IMR-90 (cell line): ENCODE data around the gene AP5B1. TPM values are rescaled to one million over a fixed set of nuclear protein-coding genes. Genes with fewer than 3 reads are reported as not detected.

Experiments
- ATAC-seq: fragments of 200-7000 bp; cut with Tn5 transposase; 2 replicates; pipeline ENCODE4 v1.9.1; 2020; ENCODE audit warnings: low read depth, mild to moderate bottlenecking, moderate library complexity
- BruUV-seq: library from RNA; stranded (reverse); fragments of 400-500 nt; replicated peaks from 2 replicates; lab custom pipeline; 2021; lab: Mats Ljungman, UMichigan
- CTCF ChIA-PET: fragments of 300-600 bp; formaldehyde crosslinking; extraction: SDS; loops from one replicate; lab custom pipeline; 2021; ENCODE audit warnings: antibody characterized with exemption; lab: Yijun Ruan, JAX
- POLR2A ChIA-PET: fragments of 300-600 bp; sonication (Branson Sonifier 250); formaldehyde crosslinking; loops from one replicate; lab custom pipeline; 2022; ENCODE audit warnings: antibody characterized with exemption; ENCODE audit not compliant: unreplicated experiment; lab: Charles Lee
- DNase-seq: peaks from one replicate; pipeline ENCODE4 v3.0.0; 2013
- H2AFZ ChIP-seq: replicated peaks from 2 replicates; pipeline ENCODE3; 2013; ENCODE audit warnings: low read length, mild to moderate bottlenecking; ENCODE audit not compliant: poor library complexity
- H2AK5ac ChIP-seq: 2 replicates; pipeline ENCODE4 v1.6.1; 2013; ENCODE audit warnings: low read depth, low read length, inconsistent platforms
- H2AK9ac ChIP-seq: replicated peaks from 2 replicates; pipeline ENCODE3; 2013; ENCODE audit warnings: mild to moderate bottlenecking, low read depth, low read length, moderate library complexity; ENCODE audit not compliant: poor library complexity
- H2BK120ac ChIP-seq: 2 replicates; pipeline ENCODE4 v1.6.1; 2013; ENCODE audit warnings: low read depth, low read length, inconsistent platforms
- H2BK15ac ChIP-seq: 3 replicates; pipeline ENCODE4 v1.6.1; 2013; ENCODE audit warnings: low read depth, low read length, inconsistent platforms
- H2BK20ac ChIP-seq: 2 replicates; pipeline ENCODE4 v1.6.1; 2013; ENCODE audit warnings: low read depth, mild to moderate bottlenecking, inconsistent platforms, low read length, moderate library complexity
- H2BK5ac ChIP-seq: 2 replicates; pipeline ENCODE4 v1.6.1; 2013; ENCODE audit warnings: mild to moderate bottlenecking, low read depth, low read length, inconsistent platforms; ENCODE audit not compliant: poor library complexity, severe bottlenecking
- H3K14ac ChIP-seq: replicated peaks from 2 replicates; pipeline ENCODE4 v1.6.1; 2013; ENCODE audit warnings: low read depth, low read length, inconsistent platforms
- H3K18ac ChIP-seq: 2 replicates; pipeline ENCODE4 v1.6.1; 2013; ENCODE audit warnings: low read depth, low read length, control low read depth
- H3K23ac ChIP-seq: 2 replicates; pipeline ENCODE4 v1.6.1; 2013; ENCODE audit warnings: low read depth, low read length, inconsistent platforms
- H3K27ac ChIP-seq: 2 replicates; pipeline ENCODE4 v1.5.1; 2013; ENCODE audit warnings: mild to moderate bottlenecking, control low read depth, low read length; ENCODE audit not compliant: insufficient read depth
- H3K27me3 ChIP-seq: 2 replicates; pipeline ENCODE4 v1.6.1; 2013; ENCODE audit warnings: low read length; ENCODE audit not compliant: control insufficient read depth, insufficient read depth
- H3K36me3 ChIP-seq: 2 replicates; pipeline ENCODE4 v1.6.1; 2013; ENCODE audit warnings: low read length, mixed read lengths; ENCODE audit not compliant: control insufficient read depth, insufficient read depth
- H3K4ac ChIP-seq: 2 replicates; pipeline ENCODE4 v1.6.1; 2013; ENCODE audit warnings: low read depth, low read length, inconsistent platforms
- H3K4me1 ChIP-seq: 2 replicates; pipeline ENCODE4 v1.6.1; 2013; ENCODE audit warnings: low read length, mixed read lengths; ENCODE audit not compliant: control insufficient read depth, insufficient read depth
- H3K4me2 ChIP-seq: 2 replicates; pipeline ENCODE4 v1.6.1; 2013; ENCODE audit warnings: low read depth, mild to moderate bottlenecking, control low read depth, low read length, moderate library complexity
- H3K4me3 ChIP-seq: 2 replicates; pipeline ENCODE4 v1.5.1; 2013; ENCODE audit warnings: low read depth, mild to moderate bottlenecking, control low read depth, low read length, moderate library complexity; ENCODE audit not compliant: insufficient read depth
- H3K56ac ChIP-seq: 2 replicates; pipeline ENCODE4 v1.6.1; 2013; ENCODE audit warnings: low read length, inconsistent platforms; ENCODE audit not compliant: insufficient read depth; ENCODE audit errors: extremely low read depth
- H3K79me1 ChIP-seq, 2 experiments: 2 replicates each; pipeline ENCODE4 v1.6.1; 2013; ENCODE audit warnings: low read length in 2 of 2, inconsistent platforms in 1 of 2, low read depth in 1 of 2
- H3K9ac ChIP-seq: 2 replicates; pipeline ENCODE4 v1.6.1; 2013; ENCODE audit warnings: low read depth, low read length, control low read depth
- H3K9me1 ChIP-seq: 2 replicates; pipeline ENCODE4 v1.6.1; 2013; ENCODE audit warnings: low read length, inconsistent platforms; ENCODE audit not compliant: insufficient read depth
- H3K9me3 ChIP-seq: 2 replicates; pipeline ENCODE4 v1.6.1; 2013; ENCODE audit warnings: low read length; ENCODE audit not compliant: control insufficient read depth, insufficient read depth
- H4K20me1 ChIP-seq: 2 replicates; pipeline ENCODE4 v1.6.1; 2013; ENCODE audit warnings: low read length, inconsistent platforms; ENCODE audit not compliant: insufficient read depth
- H4K5ac ChIP-seq: 2 replicates; pipeline ENCODE4 v1.6.1; 2013; ENCODE audit warnings: mild to moderate bottlenecking, low read depth, low read length, control low read depth
- H4K8ac ChIP-seq, 2 experiments: 2 replicates each; pipeline ENCODE4 v1.6.1; 2013; ENCODE audit warnings: low read depth in 2 of 2, low read length in 2 of 2, control low read depth in 1 of 2, inconsistent platforms in 1 of 2
- H4K91ac ChIP-seq: 2 replicates; pipeline ENCODE4 v1.6.1; 2013; ENCODE audit warnings: low read depth, low read length, inconsistent platforms; ENCODE audit not compliant: insufficient read depth
- BHLHE40 ChIP-seq: fragments of 150-350 bp; IDR thresholded peaks from 2 replicates; pipeline ENCODE4 v1.6.1; 2016; ENCODE audit warnings: mild to moderate bottlenecking, low read depth, low read length
- MXI1 ChIP-seq: IDR thresholded peaks from 2 replicates; pipeline ENCODE4 v1.6.1; 2012; ENCODE audit warnings: low read depth, mild to moderate bottlenecking, low read length, moderate library complexity, borderline replicate concordance
- NFE2L2 ChIP-seq: fragments of 150-350 bp; IDR thresholded peaks from 2 replicates; pipeline ENCODE4 v1.6.1; 2016; ENCODE audit warnings: low read depth, mild to moderate bottlenecking, low read length
- RAD21 ChIP-seq: IDR thresholded peaks from 2 replicates; pipeline ENCODE4 v1.6.1; 2012; ENCODE audit warnings: low read length, improper control_type of control experiment
- RCOR1 ChIP-seq: IDR thresholded peaks from 2 replicates; pipeline ENCODE4 v1.6.1; 2012; ENCODE audit warnings: mild to moderate bottlenecking, low read length, improper control_type of control experiment; ENCODE audit not compliant: insufficient replicate concordance
- WGBS, 2 experiments: methylation state at CpG; one replicate each; pipeline versions ENCODE4 v1.1.5 to v1.1.7; 2013; ENCODE audit warnings: missing lambda C conversion rate in 2 of 2; ENCODE audit not compliant: insufficient read length in 1 of 2; ENCODE audit errors: extremely low coverage in 2 of 2; 5-methylcytosine and 5-hydroxymethylcytosine counted together
- dilution Hi-C: fragments of 300-500 bp; cut with HindIII; formaldehyde crosslinking; loops from one replicate; pipeline ENCODE4 v1.14.3; 2018; ENCODE audit warnings: low sequenced_read_pairs; ENCODE audit not compliant: unreplicated experiment
- in situ Hi-C: fragments of 300-500 bp; cut with MboI; formaldehyde crosslinking; loops from 3 replicates; pipeline ENCODE4 v1.14.3; 2019; ENCODE audit warnings: low sequenced_read_pairs, inconsistent platforms, mixed read lengths
- intact Hi-C: fragments of 100-400 bp; cut with micrococcal nuclease; formaldehyde crosslinking; loops from 2 replicates; pipeline ENCODE4 v1.10.0; 2022
- polyA plus RNA-seq, 3 experiments: library from polyadenylated mRNA; depleted of rRNA; stranded (reverse); fragments of >200 nt; gene quantifications; 2 replicates each; pipeline ENCODE4 v1.2.3, GENCODE V29; 2012; ENCODE audit warnings: low replicate concordance in 1 of 3
- total RNA-seq: library from RNA; depleted of rRNA; stranded (reverse); fragments of >200 nt; gene quantifications from 2 replicates; pipeline ENCODE4 v1.2.3, GENCODE V29; 2012
- TF ChIP-seq, protein P1 (sequence below): fragments of 150-350 bp; IDR thresholded peaks from 2 replicates; pipeline ENCODE4 v1.6.1; 2016; ENCODE audit warnings: low read depth, mild to moderate bottlenecking, low read length, moderate library complexity, borderline replicate concordance

Gene AP5B1
- total and polyA plus RNA-seq, 2 of the 4 experiments (the other 2 are of a cell fraction): 2.5 to 5.0 TPM

DNA sequence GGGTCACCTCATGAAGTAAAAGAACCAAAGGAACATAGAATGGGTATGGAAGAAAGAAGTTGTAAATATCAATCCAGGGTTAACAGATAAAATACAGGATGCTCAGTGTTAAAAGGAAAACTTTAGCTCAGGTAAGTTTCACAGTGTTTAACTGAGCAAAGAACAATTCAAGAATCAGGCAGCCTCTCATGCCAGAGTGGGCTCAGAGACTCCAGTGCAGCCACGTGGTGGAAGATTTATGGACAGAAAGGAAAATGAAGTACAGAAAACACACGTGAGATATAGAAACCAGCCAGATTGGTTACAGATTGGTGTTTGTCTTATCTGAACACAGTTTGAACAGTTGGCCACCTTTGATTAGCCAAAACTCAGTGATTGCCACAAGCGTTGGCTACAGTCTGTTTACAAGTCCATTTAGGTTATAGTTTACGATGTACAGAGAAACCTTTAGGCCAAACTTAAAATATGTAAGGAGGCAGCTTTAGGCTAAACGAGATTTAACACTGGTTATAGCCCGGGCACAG, 9.1 kb downstream of the AP5B1 start:
- H3K27me3 ChIP-seq: no peaks in the 10 kb centered on the region
- H2AK5ac ChIP-seq: no peak overlapping the region
- intact Hi-C loops: no loop called here
- no peak overlapping the region for H3K27ac ChIP-seq
- no peak overlapping the region for H3K4me2 ChIP-seq
- ChIA-PET POLR2A (no interaction called here), CTCF (no interaction called here)
- H3K4me3 ChIP-seq: no peak overlapping the region
- H3K9ac ChIP-seq: no peak overlapping the region
- in situ Hi-C loops: no loop called here
- no peak overlapping the region for H2AK9ac ChIP-seq
- peaks cover 11% of the 10 kb centered on the region; the same call in 1 of the 2 replicates for H4K20me1 ChIP-seq
- TF ChIP-seq RCOR1 (no peak), MXI1 (no peak), BHLHE40 (no peak), NFE2L2 (no peak), RAD21 (no peak)
- TF ChIP-seq, protein P1, sequence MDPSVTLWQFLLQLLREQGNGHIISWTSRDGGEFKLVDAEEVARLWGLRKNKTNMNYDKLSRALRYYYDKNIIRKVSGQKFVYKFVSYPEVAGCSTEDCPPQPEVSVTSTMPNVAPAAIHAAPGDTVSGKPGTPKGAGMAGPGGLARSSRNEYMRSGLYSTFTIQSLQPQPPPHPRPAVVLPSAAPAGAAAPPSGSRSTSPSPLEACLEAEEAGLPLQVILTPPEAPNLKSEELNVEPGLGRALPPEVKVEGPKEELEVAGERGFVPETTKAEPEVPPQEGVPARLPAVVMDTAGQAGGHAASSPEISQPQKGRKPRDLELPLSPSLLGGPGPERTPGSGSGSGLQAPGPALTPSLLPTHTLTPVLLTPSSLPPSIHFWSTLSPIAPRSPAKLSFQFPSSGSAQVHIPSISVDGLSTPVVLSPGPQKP: no peak
- dilution Hi-C loops: no loop called here
- H3K9me1 ChIP-seq: peaks cover 3% of the 10 kb centered on the region
- H3K36me3 ChIP-seq: no peaks in the 10 kb centered on the region; the same call in 1 of the 2 replicates
- H2AFZ ChIP-seq: no peak overlapping the region
- no peak overlapping the region for H3K23ac ChIP-seq
- no peak overlapping the region for H2BK15ac ChIP-seq
- no peak overlapping the region for H2BK120ac ChIP-seq
- ATAC-seq (no peak), DNase-seq (no peak)
- no peak overlapping the region for H3K4ac ChIP-seq
- no peaks in the 10 kb centered on the region for H3K9me3 ChIP-seq
- H2BK20ac ChIP-seq: no peak overlapping the region
- no peak overlapping the region for H4K91ac ChIP-seq
- peaks cover 14 to 32% of the 10 kb centered on the region in 2 experiments for H3K79me1 ChIP-seq
- 13% methylated on average over 2 of the region's 6 CpGs; no CpG with 5 or more reads in 1 of the 2 experiments for WGBS, 2 experiments
- H3K18ac ChIP-seq: no peak overlapping the region
- BruUV-seq: no TSS peak
- H3K4me1 ChIP-seq: no peaks in the 10 kb centered on the region
- no peak overlapping the region for H4K5ac ChIP-seq
- H4K8ac ChIP-seq: no peak overlapping the region
- no peak overlapping the region for H3K14ac ChIP-seq
- H3K56ac ChIP-seq: no peak overlapping the region
- H2BK5ac ChIP-seq: no peak overlapping the region
